Midbrain (tissue), 1 donor: ENCODE data around the gene CHCHD10.
A peak's percentile ranks its signal among the peaks of the same experiment; 100 is the strongest.

Experiments used
- DNase-seq: peaks from one replicate; lab custom pipeline; 2025; lab: John Stamatoyannopoulos, UW

Gene CHCHD10

GRCh38 chr22:23767673-23768548 is at the start of gene CHCHD10:
TSS of gene CHCHD10 (minus strand) at chr22:23767972. CDS start at chr22:23767874, 98 bp downstream.
- DNase-seq = peak; percentile 88

- no peak for DNase-seq
Observed at GRCh38 chr22:23817146-23817545, 49.4 kb upstream of the CHCHD10 start.

- peak; percentile 15 for DNase-seq
Observed at GRCh38 chr22:23816156-23816976, 48.6 kb upstream of the CHCHD10 start.

- DNase-seq = no peak
Observed at GRCh38 chr22:23815541-23816155, 47.9 kb upstream of the CHCHD10 start.

GRCh38 chr22:23812378-23812777 is 44.6 kb upstream of the CHCHD10 start:
- DNase-seq = no peak

GRCh38 chr22:23806837-23807236 is 39.1 kb upstream of the CHCHD10 start:
- DNase-seq = no peak

- peak; percentile 57 for DNase-seq
Observed at GRCh38 chr22:23804781-23805291, 37.1 kb upstream of the CHCHD10 start.

GRCh38 chr22:23803001-23803819 is 35.4 kb upstream of the CHCHD10 start:
- DNase-seq = no peak

- no peak for DNase-seq
Observed at GRCh38 chr22:23801886-23802377, 34.2 kb upstream of the CHCHD10 start.

- no peak for DNase-seq
Observed at GRCh38 chr22:23801238-23801821, 33.6 kb upstream of the CHCHD10 start.

GRCh38 chr22:23800297-23801237 is 32.8 kb upstream of the CHCHD10 start:
- DNase-seq = no peak

- no peak for DNase-seq
Observed at GRCh38 chr22:23796461-23796860, 28.7 kb upstream of the CHCHD10 start.

- no peak for DNase-seq
Observed at GRCh38 chr22:23793326-23793725, 25.6 kb upstream of the CHCHD10 start.

GRCh38 chr22:23791738-23792645 is 24.2 kb upstream of the CHCHD10 start:
- DNase-seq = no peak

GRCh38 chr22:23790819-23791737 is 23.3 kb upstream of the CHCHD10 start:
- no peak for DNase-seq

- DNase-seq = peak; percentile 9
Observed at GRCh38 chr22:23789638-23790037, 21.9 kb upstream of the CHCHD10 start.

GRCh38 chr22:23789121-23789520 is 21.3 kb upstream of the CHCHD10 start:
- no peak for DNase-seq
